PC-3 (cell line): Measurements from ENCODE around the gene MARK3. TPM values are rescaled to one million over a fixed set of nuclear protein-coding genes. Genes with fewer than 3 reads are reported as not detected.

Experiments used
- ATAC-seq: fragments of 200-7000 bp; cut with Tn5 transposase; 2 replicates; pipeline ENCODE4 v1.9.1; 2020; ENCODE audit warnings: mild to moderate bottlenecking, moderate library complexity
- BruUV-seq: library from RNA; stranded (reverse); fragments of 400-500 nt; replicated peaks from 2 replicates; lab custom pipeline; 2021; lab: Mats Ljungman, UMichigan
- CTCF ChIA-PET: fragments of 300-600 bp; sonication (Branson Sonifier 250); formaldehyde crosslinking; loops from one replicate; lab custom pipeline; 2022; ENCODE audit warnings: antibody characterized with exemption; lab: Charles Lee
- POLR2A ChIA-PET: fragments of 300-600 bp; sonication (Branson Sonifier 250); formaldehyde crosslinking; loops from one replicate; lab custom pipeline; 2022; ENCODE audit warnings: antibody characterized with exemption; ENCODE audit not compliant: unreplicated experiment; lab: Charles Lee
- DNase-seq: peaks from one replicate; pipeline ENCODE4 v3.0.0-alpha.2; 2015
- H2AFZ ChIP-seq: fragments of 300-600 bp; sonication (generic); 2 replicates; pipeline ENCODE4 v1.6.0; 2016; ENCODE audit warnings: antibody characterized with exemption, low read length
- H3F3A ChIP-seq: fragments of 300-600 bp; sonication (generic); one replicate; pipeline ENCODE4 v1.6.0; 2017; ENCODE audit warnings: antibody characterized with exemption, low read length, control low read depth, mild to moderate bottlenecking; ENCODE audit not compliant: unreplicated experiment
- H3K27ac ChIP-seq: fragments of 300-600 bp; sonication (generic); 2 replicates; pipeline ENCODE4 v1.5.1; 2016; ENCODE audit warnings: mild to moderate bottlenecking, low read length
- H3K27me3 ChIP-seq: fragments of 300-600 bp; sonication (generic); 2 replicates; pipeline ENCODE4 v1.6.1; 2016; ENCODE audit warnings: low read length, mixed read lengths
- H3K36me3 ChIP-seq: fragments of 300-600 bp; sonication (generic); 2 replicates; pipeline ENCODE4 v1.6.1; 2016; ENCODE audit warnings: low read depth, mixed run types, low read length, mixed read lengths
- H3K4me1 ChIP-seq: fragments of 300-600 bp; sonication (generic); 2 replicates; pipeline ENCODE4 v1.5.1; 2016; ENCODE audit warnings: low read length; ENCODE audit not compliant: insufficient read depth
- H3K4me2 ChIP-seq: fragments of 300-600 bp; sonication (generic); 2 replicates; pipeline ENCODE4 v1.6.0; 2016; ENCODE audit warnings: low read length
- H3K4me3 ChIP-seq: fragments of 300-600 bp; sonication (generic); 2 replicates; pipeline ENCODE4 v1.5.1; 2016; ENCODE audit warnings: mild to moderate bottlenecking, low read length, mixed read lengths
- H3K79me2 ChIP-seq: fragments of 300-600 bp; sonication (generic); 2 replicates; pipeline ENCODE4 v1.6.1; 2017; ENCODE audit warnings: low read length, mixed read lengths
- H3K9ac ChIP-seq: fragments of 300-600 bp; sonication (generic); 2 replicates; pipeline ENCODE4 v1.6.0; 2016; ENCODE audit warnings: mild to moderate bottlenecking, low read length
- H3K9me2 ChIP-seq: fragments of 300-600 bp; sonication (generic); replicated peaks from 2 replicates; pipeline ENCODE4 v1.6.1; 2016; ENCODE audit warnings: mixed run types, low read length, mixed read lengths
- H3K9me3 ChIP-seq: fragments of 300-600 bp; sonication (generic); 2 replicates; pipeline ENCODE4 v1.6.1; 2016; ENCODE audit warnings: low read length, mixed read lengths
- H4K20me1 ChIP-seq: fragments of 300-600 bp; sonication (generic); 2 replicates; pipeline ENCODE4 v1.6.1; 2016; ENCODE audit warnings: low read length, mixed read lengths
- EZH2 ChIP-seq: fragments of 300-600 bp; sonication (generic); IDR thresholded peaks from one replicate; pipeline ENCODE4 v1.6.1; 2017; ENCODE audit warnings: antibody characterized with exemption, mild to moderate bottlenecking, low read length; ENCODE audit not compliant: unreplicated experiment
- EZH2phosphoT487 ChIP-seq: fragments of 300-600 bp; sonication (generic); IDR thresholded peaks from 2 replicates; pipeline ENCODE4 v1.6.1; 2018; ENCODE audit warnings: mild to moderate bottlenecking, antibody characterized with exemption, low read length, borderline replicate concordance
- intact Hi-C: fragments of 100-400 bp; cut with micrococcal nuclease; formaldehyde crosslinking; loops from 2 replicates; pipeline ENCODE4 v1.9.0; 2023
- total RNA-seq: library from RNA; depleted of rRNA; stranded (reverse); fragments of >200 nt; gene quantifications from 2 replicates; pipeline ENCODE4 v1.2.3, GENCODE V29; 2014
- TF ChIP-seq, protein P1 (sequence below): fragments of 300-600 bp; sonication (generic); conservative IDR thresholded peaks from 2 replicates; pipeline ENCODE4 v1.5.1; 2017; ENCODE audit warnings: antibody characterized with exemption, low read depth, mild to moderate bottlenecking, low read length

The MARK3 gene
- total RNA-seq, 1 experiment from 2014 or later: 69.9 TPM

DNA sequence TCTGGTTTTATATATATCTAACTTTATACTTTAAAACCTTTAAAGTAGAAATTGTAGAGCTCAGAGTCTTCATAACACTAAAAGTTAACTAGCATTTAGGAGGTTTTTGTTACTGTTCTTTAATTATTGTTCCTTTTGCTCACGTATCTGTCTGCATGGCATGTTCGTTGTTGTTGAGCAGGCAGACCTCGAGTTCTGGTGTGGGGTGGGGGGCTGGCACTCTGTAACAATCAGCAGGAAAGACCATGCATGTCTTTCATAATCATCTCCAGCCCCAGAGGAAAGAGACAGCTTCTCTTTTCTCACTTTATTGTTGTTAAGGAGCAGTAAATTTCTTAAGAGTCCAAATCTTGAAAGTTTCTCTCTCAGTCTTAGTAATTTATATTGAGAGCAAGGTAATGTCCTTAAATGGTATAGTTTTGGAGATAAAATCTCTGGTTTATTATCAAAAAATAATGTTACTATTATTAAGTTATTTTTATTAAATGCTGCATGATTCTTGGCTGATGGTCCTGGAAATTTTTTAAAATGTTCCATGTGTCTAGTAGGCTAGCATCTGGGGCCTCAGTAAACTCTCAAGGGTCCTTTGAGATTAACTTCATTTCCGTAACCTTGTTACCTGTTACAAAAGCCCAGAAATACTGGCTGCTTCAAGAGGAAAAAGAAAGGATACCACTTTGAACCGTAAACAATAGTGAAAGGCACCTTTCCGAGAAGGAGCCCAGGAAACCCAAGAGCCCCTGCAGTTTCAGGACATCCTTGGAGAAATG is 107.1 kb downstream of the MARK3 start:
- H3K36me3 ChIP-seq: peaks cover 42% of the 10 kb centered on the region
- intact Hi-C loops: no loop called here
- no peak overlapping the region for H3K4me2 ChIP-seq
- H3K9ac ChIP-seq: no peak overlapping the region
- H3K27ac ChIP-seq: no peak overlapping the region
- no peaks in the 10 kb centered on the region for H3K9me2 ChIP-seq
- no peaks in the 10 kb centered on the region for H3K79me2 ChIP-seq
- BruUV-seq: no TSS peak
- DNase-seq: no peak
- ChIA-PET CTCF (no interaction called here), POLR2A (no interaction called here)
- H2AFZ ChIP-seq: no peak overlapping the region
- no peaks in the 10 kb centered on the region for H3K4me1 ChIP-seq
- no peaks in the 10 kb centered on the region for H3K27me3 ChIP-seq
- no peak overlapping the region for H3K4me3 ChIP-seq
- no peaks in the 10 kb centered on the region for H3F3A ChIP-seq
- no peaks in the 10 kb centered on the region for H3K9me3 ChIP-seq
- TF ChIP-seq EZH2 (no peak), EZH2phosphoT487 (no peak)
- TF ChIP-seq, protein P1, sequence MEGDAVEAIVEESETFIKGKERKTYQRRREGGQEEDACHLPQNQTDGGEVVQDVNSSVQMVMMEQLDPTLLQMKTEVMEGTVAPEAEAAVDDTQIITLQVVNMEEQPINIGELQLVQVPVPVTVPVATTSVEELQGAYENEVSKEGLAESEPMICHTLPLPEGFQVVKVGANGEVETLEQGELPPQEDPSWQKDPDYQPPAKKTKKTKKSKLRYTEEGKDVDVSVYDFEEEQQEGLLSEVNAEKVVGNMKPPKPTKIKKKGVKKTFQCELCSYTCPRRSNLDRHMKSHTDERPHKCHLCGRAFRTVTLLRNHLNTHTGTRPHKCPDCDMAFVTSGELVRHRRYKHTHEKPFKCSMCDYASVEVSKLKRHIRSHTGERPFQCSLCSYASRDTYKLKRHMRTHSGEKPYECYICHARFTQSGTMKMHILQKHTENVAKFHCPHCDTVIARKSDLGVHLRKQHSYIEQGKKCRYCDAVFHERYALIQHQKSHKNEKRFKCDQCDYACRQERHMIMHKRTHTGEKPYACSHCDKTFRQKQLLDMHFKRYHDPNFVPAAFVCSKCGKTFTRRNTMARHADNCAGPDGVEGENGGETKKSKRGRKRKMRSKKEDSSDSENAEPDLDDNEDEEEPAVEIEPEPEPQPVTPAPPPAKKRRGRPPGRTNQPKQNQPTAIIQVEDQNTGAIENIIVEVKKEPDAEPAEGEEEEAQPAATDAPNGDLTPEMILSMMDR: no peak
- ATAC-seq: no peak
- H4K20me1 ChIP-seq: no peaks in the 10 kb centered on the region

DNA sequence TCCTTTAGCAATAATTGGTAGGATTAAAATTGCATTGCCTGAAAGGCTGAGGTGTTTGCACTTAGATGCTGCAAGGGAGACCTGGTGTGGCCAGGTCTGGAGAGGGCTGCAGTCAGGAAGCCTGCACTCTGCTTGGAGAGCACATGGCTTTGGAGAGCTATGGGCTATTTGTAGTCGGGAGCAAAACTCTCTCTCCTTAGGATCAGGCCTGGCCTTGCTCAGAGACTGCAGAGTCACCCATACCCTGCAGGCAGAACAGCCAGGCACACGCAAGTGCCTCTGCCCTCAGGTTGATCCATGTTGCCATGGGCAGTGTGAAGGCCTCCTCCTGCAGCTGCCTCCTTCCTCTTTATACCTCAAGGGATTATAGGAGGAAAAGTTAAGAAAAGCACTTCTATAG is 110.6 kb downstream of the MARK3 start:
- POLR2A ChIA-PET: no interaction called here
- Histone ChIP-seq H3K79me2 (no peaks in the 10 kb centered on the region), H3K4me1 (no peaks in the 10 kb centered on the region), H3K4me2 (no peak overlapping the region), H3K27me3 (no peaks in the 10 kb centered on the region), H4K20me1 (no peaks in the 10 kb centered on the region), H3K9me3 (no peaks in the 10 kb centered on the region), H3K27ac (no peak overlapping the region), H3K9me2 (no peaks in the 10 kb centered on the region), H3F3A (peaks cover 5% of the 10 kb centered on the region), H2AFZ (no peak overlapping the region), H3K9ac (no peak overlapping the region), H3K4me3 (no peak overlapping the region), H3K36me3 (peaks cover 37% of the 10 kb centered on the region)
- TF ChIP-seq, protein P1: no peak
- no peak for TF ChIP-seq EZH2phosphoT487
- TF ChIP-seq EZH2: no peak
- CTCF ChIA-PET: no interaction called here
- no peak for DNase-seq
- no peak; the same call in 1 of the 2 replicates for ATAC-seq
- intact Hi-C loops: no loop called here
- no TSS peak for BruUV-seq

DNA sequence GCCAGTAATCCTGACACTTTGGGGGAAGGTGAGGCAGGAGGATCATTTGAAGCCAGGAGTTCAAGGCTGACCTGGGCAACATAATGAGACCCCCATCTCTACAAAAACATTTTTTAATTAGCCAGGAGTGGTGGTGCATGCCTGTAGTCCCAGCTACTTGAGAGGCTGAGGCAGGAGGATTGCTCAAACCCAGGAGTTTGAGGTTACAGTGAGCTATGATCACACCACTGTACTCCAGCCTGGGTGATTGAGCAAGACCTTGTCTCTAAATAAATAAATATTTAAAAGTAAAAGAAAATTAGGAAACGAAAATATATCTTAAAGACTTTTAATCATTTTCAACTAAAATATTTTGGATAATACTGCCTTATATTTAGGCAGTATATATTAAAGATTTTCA is 111.6 kb downstream of the MARK3 start:
- intact Hi-C loops: no loop called here
- POLR2A ChIA-PET: no interaction called here
- Histone ChIP-seq H3K4me1 (no peaks in the 10 kb centered on the region), H4K20me1 (no peaks in the 10 kb centered on the region), H3K27ac (no peak overlapping the region), H3K9me3 (no peaks in the 10 kb centered on the region), H3K4me3 (no peak overlapping the region), H3K9me2 (no peaks in the 10 kb centered on the region), H2AFZ (no peak overlapping the region), H3K9ac (no peak overlapping the region), H3K79me2 (no peaks in the 10 kb centered on the region), H3K36me3 (peaks cover 38% of the 10 kb centered on the region), H3F3A (peaks cover 5% of the 10 kb centered on the region), H3K27me3 (no peaks in the 10 kb centered on the region), H3K4me2 (no peak overlapping the region)
- no peak for ATAC-seq
- CTCF ChIA-PET: no interaction called here
- no peak for TF ChIP-seq EZH2
- TF ChIP-seq, protein P1: no peak
- TF ChIP-seq EZH2phosphoT487: no peak
- BruUV-seq: no TSS peak
- DNase-seq: no peak
